Loucy (cell line): Measurements from ENCODE around the gene ABCC8.

Experiments used
- EZH2phosphoT487 ChIP-seq: fragments of 200-600 bp; IDR thresholded peaks from 2 replicates; pipeline ENCODE4 v1.6.1; 2018; ENCODE audit warnings: antibody characterized with exemption, mild to moderate bottlenecking, moderate library complexity, borderline replicate concordance
- TF ChIP-seq, protein P1 (sequence below): fragments of 200-600 bp; sonication (generic); conservative IDR thresholded peaks from 2 replicates; pipeline ENCODE4 v1.5.1; 2014; ENCODE audit warnings: mild to moderate bottlenecking, antibody characterized with exemption, low read length

DNA sequence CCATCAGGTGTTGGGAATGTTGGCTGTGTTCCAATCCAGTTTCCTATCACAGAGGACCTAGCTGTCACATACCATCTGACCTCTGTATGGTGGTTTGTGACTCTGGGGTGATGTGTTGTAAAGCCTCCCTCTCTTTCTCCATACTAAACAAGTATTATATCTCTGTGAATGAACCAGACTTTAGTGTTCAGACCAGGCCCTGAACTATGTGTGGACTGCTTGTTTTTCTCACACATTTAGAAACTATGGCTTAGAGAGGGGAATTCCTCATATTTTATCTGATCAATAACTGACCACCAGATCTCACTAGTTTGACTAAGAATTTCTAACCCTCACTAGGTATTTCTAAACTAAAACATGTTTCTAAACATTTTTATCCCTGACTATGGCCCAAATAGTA, 107.6 kb downstream of the ABCC8 start:
- TF ChIP-seq, protein P1, sequence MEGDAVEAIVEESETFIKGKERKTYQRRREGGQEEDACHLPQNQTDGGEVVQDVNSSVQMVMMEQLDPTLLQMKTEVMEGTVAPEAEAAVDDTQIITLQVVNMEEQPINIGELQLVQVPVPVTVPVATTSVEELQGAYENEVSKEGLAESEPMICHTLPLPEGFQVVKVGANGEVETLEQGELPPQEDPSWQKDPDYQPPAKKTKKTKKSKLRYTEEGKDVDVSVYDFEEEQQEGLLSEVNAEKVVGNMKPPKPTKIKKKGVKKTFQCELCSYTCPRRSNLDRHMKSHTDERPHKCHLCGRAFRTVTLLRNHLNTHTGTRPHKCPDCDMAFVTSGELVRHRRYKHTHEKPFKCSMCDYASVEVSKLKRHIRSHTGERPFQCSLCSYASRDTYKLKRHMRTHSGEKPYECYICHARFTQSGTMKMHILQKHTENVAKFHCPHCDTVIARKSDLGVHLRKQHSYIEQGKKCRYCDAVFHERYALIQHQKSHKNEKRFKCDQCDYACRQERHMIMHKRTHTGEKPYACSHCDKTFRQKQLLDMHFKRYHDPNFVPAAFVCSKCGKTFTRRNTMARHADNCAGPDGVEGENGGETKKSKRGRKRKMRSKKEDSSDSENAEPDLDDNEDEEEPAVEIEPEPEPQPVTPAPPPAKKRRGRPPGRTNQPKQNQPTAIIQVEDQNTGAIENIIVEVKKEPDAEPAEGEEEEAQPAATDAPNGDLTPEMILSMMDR, result no peak
- TF ChIP-seq EZH2phosphoT487, result no peak
